ENCODE data around the gene OR10H3. TPM values are rescaled to one million over a fixed set of nuclear protein-coding genes. Genes with fewer than 3 reads are reported as not detected.

OR10H3 gene
- total RNA-seq, result not detected in 2 replicates

GRCh38 chr19:15737722-15738121 lies at the start of gene OR10H3:
Gene OR10H3 (plus strand): TSS chr19:15737985. CDS start chr19:15741393, 3,408 bp downstream.

GRCh38 chr19:15727724-15728123 lies 10.1 kb upstream of the OR10H3 start, which contains the start of gene OR10H2:
Gene OR10H2 (plus strand): TSS chr19:15728024. CDS start chr19:15728044, 20 bp downstream.

GRCh38 chr19:15787611-15788155 lies 49.9 kb downstream of the OR10H3 start, which contains the start of gene OR10H5:
Gene OR10H5 (plus strand): TSS chr19:15787661. CDS start chr19:15794049, 6,388 bp downstream.

Other genes with a start within 250 kb of the OR10H3 start
- gene CYP4F22, start 229.5 kb upstream of the OR10H3 start, total RNA-seq, result not detected in 2 replicates
- gene CYP4F8, start 122.8 kb upstream of the OR10H3 start, total RNA-seq, result not detected in 2 replicates
- not detected in 2 replicates for gene CYP4F3, start 97.1 kb upstream of the OR10H3 start, total RNA-seq
- gene CYP4F12, start 64.9 kb upstream of the OR10H3 start, total RNA-seq, result not detected in 2 replicates
- not detected in 2 replicates for gene OR10H2, start 10.0 kb upstream of the OR10H3 start, total RNA-seq
- not detected in 2 replicates for gene OR10H5, start 49.7 kb downstream of the OR10H3 start, total RNA-seq
- not detected in 2 replicates for gene OR10H1, start 77.7 kb downstream of the OR10H3 start, total RNA-seq
- 0.09 TPM in 1 of 2 replicates, not detected in the other for gene CYP4F2, start 160.1 kb downstream of the OR10H3 start, total RNA-seq
- not detected in 2 replicates for gene CYP4F11, start 196.5 kb downstream of the OR10H3 start, total RNA-seq
- gene OR10H4, start 211.0 kb downstream of the OR10H3 start, total RNA-seq, result not detected in 2 replicates

Data from dermis lymphatic vessel endothelial cell (primary cell).